Stimulated activated CD4-positive, alpha-beta T cell treated with anti-CD3 and anti-CD28 coated beads, Interleukin-4, amount 100 ng/mL, for 4 hours (primary cell): ENCODE results near the gene TAT.
"Not testable (repeated sequence)": the region's sequence is repeated elsewhere in the genome, so short reads cannot be mapped to it uniquely, and the experiment has no call there.

Experiments
- DNase-seq, 2 experiments: peaks; one replicate each; pipeline ENCODE4 v3.0.0-alpha.2; 2020

Gene TAT

GRCh38 chr16:71584543-71585317, 7.8 kb upstream of the TAT start:
- DNase-seq, result no peak

- not testable (repeated sequence) for DNase-seq
Observed at GRCh38 chr16:71582553-71582848, 5.6 kb upstream of the TAT start.

DNA sequence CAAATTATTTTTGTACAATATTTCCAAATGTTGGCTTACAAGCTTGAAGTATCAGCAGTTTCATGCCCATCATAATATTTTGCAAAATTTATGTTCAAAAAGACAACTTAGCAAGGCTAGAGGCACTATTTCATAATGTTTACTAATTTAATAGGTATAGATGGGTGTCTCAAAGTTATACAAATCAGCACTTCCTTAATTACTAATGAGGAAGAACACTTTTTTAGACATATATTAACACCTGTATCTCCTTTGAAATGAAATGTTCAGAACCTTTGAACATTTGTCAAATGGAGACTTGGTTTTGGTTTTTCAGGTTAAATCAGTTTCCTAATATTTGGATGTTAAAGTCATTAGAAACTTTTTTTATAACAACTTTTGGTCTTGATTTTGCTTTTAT, 2.2 kb downstream of the TAT start:
- no peak for DNase-seq

- DNase-seq, result no peak
Observed at GRCh38 chr16:71573387-71574094, 3.4 kb downstream of the TAT start.

DNA sequence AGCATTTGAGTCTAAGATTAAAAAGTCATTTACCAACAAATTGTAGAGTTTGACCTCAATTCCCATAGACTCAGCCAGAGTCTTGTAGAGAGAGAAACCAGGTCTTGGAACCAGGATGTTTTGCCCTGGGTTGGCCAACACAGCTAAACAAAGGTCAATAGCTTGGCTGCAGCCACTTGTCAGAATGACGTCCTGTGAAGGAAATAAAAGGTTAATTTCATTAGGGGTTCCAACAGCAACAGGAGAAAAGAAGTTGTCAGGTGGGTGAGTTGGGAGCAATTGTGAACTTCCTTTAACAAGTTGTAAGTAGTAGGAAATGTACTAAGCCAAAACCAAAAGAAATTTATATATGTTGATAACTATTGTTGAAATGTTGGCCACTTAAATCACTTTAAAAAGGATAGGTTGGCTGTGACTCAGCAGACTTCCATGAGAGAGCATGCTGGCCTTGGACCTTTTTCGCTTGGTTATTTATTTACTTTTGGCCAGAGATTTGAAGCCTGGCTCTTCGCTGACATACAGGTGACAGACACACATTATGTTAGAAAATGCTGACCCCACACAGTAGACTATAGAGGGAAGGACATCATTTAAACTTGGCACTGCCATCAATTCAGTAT, 4.3 kb downstream of the TAT start:
- no peak for DNase-seq

- no peak for DNase-seq
Observed at GRCh38 chr16:71570144-71570543, 6.7 kb downstream of the TAT start.

DNA sequence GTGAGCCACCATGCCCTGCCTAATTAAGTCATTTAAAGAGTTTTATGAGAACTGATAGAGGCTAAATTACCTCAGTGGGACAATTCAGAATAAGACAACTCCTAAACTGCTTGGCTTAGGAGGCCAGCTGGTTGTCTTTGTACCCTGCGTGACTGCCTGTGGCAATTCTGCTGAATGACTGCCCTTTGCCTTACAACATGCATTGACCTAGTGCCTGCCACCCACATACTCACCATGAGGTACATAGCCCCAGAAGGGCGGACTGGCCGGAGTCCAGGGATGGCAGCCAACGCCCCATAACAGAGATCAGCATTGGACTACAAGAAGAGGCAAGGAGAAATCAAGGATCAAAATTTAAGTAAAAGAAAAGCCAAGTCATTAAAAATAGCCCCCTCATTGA, 7.3 kb downstream of the TAT start:
- no peak for DNase-seq

DNA sequence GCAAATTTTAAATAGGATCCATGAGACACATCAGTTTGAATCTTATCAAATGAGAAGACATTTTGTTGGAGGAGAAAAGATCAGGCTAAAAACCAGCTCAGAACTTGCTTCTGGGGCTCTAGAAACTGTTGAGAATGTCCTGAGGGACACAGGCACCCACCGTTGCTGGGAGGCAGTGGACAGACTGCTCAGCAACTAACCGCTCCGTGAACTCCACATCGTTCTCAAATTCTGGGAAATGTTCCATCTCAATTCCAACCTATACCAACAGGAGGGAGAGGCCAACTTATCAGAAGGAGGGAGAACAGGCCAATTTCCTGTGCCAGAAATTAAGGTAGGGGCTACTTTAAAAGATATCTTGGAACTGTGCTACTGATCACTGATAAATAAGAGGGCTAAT, 8.3 kb downstream of the TAT start:
- no peak for DNase-seq

- no peak for DNase-seq
Observed at GRCh38 chr16:71567931-71568330, 9.0 kb downstream of the TAT start.

- DNase-seq, result no peak
Observed at GRCh38 chr16:71565812-71566700, 10.8 kb downstream of the TAT start.

- DNase-seq, result peak in 1 of 2 experiments; percentile 98
Observed at GRCh38 chr16:71564335-71564967, 12.4 kb downstream of the TAT start.

- no peak for DNase-seq
Observed at GRCh38 chr16:71562552-71562951, 14.3 kb downstream of the TAT start.

- DNase-seq, result not testable (repeated sequence)
Observed at GRCh38 chr16:71561886-71562285, 15.0 kb downstream of the TAT start.

DNA sequence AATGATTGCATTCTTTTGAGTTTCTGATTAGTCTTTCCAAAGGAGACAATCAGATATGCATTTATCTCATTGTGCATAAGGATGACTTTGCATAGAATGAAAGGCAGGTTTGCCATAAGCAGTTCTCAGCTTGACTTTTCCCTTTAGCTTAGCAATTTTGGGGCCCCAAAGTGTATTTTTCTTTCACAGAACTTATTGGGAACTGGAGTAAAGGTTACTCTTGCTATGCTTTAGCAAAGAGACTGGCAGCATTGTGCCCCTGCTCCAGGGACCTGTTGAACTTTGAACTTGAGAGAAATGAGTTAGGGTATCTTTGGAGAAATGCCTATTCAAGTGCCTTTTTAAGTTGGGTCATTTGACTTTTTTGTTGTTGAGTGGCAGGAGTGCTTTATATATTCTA, 17.0 kb downstream of the TAT start:
- no peak for DNase-seq

DNA sequence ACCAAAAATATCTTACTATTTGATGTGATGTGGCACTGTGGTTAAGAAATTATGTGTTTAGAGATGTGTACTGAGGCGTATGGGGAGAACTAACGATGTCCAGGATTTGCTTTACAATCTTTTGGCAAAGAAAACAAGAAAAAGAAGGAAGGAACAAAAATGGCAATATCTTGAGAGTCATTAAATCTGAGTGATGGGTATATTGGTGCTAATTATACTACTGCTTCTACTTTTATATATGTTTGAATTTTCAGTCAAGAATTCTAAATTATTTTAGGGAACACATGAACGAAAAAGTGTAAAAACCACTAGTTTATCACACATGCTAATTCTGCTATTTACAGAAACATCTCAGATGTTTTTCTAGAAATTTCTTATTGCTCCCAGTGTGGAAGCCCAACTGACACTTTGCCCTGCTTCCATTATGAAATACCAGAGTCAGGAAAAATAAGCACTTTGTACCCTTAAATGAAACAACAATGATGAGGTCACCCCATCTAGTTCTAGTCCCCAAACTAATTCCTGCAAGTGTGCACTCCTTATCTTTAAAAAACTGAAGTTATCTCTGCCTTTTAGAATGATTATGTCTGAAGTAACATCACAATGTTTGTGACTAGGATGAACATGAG, 18.8 kb downstream of the TAT start:
- no peak for DNase-seq

DNA sequence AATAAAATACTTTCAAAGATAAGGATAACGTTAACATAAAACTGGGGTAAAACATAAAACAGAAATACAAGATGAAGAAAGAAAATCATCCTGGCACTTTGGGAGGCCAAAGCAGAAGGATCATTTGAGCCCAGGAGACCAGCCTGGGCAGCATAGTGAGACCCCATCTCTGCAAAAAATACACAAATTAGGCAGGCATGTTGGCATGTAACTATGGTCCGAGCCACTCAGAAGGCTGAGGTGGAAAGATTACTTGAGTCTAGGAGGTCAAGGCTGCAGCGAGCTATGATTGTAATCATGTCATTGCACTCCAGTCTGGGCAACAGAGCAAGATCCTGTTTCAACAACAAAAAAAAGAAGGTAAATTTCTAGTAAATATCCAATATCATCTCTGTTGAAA, 19.6 kb downstream of the TAT start:
- no peak for DNase-seq

DNA sequence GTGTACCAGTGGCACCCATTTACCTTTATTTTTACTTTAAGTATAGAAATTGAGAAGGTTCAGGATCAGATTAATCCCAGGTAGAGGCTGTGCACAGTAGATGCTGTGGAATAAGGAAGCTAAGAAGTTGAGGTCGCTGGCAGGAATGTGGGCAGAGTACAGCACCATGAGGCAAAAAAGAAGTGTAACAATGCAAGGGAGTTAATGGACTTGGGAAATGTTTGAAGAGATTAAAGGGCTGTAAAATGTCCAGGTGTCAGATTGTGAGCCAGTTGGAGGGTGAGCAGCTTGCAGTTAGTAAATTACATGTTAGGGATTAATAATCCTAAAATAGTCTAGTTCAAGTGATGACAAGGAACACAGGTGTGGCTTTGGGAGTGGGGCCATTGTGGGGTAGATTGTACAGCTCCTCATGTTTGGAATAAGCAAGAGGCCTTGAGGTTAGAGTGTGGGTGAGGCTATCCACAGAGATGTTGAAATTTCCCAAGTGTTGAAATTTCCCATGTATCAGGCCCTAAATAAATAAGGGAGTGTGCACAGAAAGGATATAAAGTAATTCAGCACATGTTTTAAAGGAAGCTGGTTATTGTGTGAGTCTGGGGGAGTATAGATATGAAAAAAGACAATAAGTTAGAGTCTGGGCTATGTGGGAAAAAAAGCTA, 21.5 kb downstream of the TAT start:
- no peak for DNase-seq

GRCh38 chr16:71552698-71553503, 24.0 kb downstream of the TAT start:
- no peak for DNase-seq

- DNase-seq, result no peak
Observed at GRCh38 chr16:71547168-71547567, 29.7 kb downstream of the TAT start.

- DNase-seq, result peak; percentile 29 to 39
Observed at GRCh38 chr16:71542377-71542776, 34.5 kb downstream of the TAT start.

- DNase-seq, result peak in 1 of 2 experiments; percentile 3
Observed at GRCh38 chr16:71537643-71538042, 39.2 kb downstream of the TAT start.
